Epithelial cell of esophagus (primary cell): ENCODE data around the gene CHST11.

Source experiments
- DNase-seq: peaks from one replicate; pipeline ENCODE4 v3.0.0; 2010; ENCODE audit warnings: low read depth
- H3K4me3 ChIP-seq: 2 replicates; pipeline ENCODE4 v1.5.1; 2011; ENCODE audit warnings: mild to moderate bottlenecking, low read length, control low read depth
- TF ChIP-seq, protein P1 (sequence below): IDR thresholded peaks from 2 replicates; pipeline ENCODE4 v1.5.1; 2011; ENCODE audit warnings: low read depth, mild to moderate bottlenecking, low read length, control low read depth, inconsistent platforms; ENCODE audit not compliant: insufficient read depth; ENCODE audit errors: missing control alignments

Gene CHST11

DNA sequence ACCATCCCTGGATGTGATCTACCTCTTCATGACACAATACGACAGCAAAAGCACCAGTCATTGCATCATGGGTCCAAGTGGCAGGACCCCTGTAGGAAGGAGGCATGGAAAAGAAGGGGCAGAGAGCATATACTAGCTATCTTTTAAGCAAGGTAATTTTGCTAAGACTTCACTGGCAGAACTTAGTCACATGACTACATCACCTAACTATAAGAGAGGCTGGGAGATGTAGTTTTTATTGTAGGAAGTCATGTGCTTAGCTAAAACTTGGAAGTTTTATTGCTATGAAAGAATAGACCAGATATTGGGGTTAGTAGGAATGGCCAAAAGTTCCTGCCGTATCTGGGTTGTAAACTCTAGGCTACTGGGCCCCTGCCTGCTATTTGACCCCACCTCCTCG lies 18.6 kb upstream of the CHST11 start:
- H3K4me3 ChIP-seq: no peak overlapping the region
- DNase-seq: no peak
- TF ChIP-seq, protein P1, sequence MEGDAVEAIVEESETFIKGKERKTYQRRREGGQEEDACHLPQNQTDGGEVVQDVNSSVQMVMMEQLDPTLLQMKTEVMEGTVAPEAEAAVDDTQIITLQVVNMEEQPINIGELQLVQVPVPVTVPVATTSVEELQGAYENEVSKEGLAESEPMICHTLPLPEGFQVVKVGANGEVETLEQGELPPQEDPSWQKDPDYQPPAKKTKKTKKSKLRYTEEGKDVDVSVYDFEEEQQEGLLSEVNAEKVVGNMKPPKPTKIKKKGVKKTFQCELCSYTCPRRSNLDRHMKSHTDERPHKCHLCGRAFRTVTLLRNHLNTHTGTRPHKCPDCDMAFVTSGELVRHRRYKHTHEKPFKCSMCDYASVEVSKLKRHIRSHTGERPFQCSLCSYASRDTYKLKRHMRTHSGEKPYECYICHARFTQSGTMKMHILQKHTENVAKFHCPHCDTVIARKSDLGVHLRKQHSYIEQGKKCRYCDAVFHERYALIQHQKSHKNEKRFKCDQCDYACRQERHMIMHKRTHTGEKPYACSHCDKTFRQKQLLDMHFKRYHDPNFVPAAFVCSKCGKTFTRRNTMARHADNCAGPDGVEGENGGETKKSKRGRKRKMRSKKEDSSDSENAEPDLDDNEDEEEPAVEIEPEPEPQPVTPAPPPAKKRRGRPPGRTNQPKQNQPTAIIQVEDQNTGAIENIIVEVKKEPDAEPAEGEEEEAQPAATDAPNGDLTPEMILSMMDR: no peak

DNA sequence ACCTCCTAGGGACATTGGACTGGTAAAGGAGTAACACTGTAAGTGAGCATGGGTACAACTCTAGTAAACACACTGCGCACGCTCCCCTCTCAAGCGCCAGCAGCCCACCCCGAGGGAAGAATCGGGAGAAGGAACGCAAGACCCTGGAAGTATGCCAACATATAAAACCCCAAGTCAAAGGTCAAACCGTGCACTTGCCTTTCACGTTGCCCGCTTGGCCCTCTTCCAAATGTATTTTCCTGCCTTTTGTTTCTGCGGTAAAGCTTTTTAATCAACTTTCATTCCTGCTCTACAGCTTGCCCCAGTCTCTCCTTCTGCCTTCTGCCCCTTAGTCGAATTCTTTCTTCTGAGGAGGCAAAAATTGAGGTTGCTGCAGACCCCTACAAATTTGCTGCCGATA lies 17.6 kb upstream of the CHST11 start:
- no peak overlapping the region for H3K4me3 ChIP-seq
- TF ChIP-seq, protein P1: no peak
- no peak for DNase-seq

DNA sequence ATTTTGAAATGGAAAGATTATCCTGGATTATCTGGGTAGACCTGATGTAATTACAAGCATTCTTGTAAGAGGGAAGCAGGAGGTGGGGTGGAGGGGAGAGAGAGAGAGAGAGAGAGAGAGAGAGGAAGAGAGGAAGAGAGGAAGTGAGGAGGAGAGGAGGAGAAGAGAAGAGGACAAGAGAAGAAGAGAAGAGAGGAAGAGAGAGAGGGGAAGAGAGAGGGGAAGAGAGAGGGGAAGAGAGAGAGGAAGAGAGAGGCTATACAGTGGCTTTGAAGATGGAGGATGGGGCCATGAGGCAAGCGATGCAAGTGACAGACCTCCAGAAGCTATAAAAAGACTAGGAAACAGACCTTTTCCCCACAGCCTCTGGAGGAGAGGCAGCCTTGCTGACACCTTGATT lies 13.7 kb upstream of the CHST11 start:
- DNase-seq: no peak
- TF ChIP-seq, protein P1: no peak
- no peak overlapping the region for H3K4me3 ChIP-seq

DNA sequence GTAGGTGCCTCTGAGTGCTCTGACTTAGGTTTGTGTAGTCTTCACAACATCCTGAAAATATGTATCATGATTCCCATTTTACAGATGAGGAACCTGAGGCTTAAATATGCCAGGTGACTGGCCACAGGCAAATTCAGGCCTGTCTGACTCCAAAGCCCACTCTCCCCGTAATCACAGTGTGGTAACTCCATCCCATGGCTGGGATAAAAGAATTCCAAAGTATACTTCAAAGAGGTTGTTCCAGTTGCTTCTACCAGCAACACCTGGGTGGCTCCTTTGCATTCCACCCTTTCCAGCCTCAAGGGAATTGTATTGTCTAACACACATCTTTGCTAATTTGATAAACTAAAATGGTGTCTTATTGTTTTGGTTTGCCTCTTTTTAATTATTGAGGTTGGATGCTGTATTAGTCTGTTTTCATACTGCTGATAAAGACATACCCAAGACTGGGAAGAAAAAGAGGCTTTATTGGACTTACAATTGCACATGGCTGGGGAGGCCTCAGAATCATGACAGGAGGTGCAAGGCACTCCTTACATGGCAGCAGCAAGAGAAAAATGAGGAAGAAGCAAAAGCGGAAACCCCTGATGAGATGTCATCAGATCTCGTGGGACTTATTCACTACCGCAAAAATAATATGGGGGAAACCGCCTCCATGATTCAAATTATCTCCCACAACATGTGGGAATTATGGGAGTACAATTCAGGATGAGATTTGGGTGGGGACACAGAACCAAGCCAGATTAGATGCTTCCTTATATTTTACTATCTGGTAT lies 9.9 kb upstream of the CHST11 start:
- TF ChIP-seq, protein P1: no peak
- H3K4me3 ChIP-seq: no peak overlapping the region
- no peak for DNase-seq

DNA sequence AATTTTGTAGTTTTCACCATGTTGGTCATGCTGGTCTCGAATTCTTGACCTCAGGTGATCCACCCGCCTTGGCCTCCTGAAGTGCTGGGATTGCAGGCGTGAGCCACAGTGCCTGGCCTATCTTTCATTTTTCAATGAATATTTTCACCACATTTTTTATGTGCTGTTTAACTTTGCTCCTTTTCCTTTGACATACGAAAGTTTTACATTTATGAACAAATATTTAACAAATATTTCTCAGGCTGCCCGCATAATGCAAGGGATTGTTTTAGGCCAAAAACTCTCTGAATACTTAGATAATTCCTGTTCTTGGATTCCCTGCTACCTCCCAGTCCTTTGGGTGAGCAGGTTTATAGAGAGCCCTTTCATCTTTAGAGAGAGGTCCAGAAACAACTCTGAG lies 8.7 kb upstream of the CHST11 start:
- TF ChIP-seq, protein P1: no peak
- H3K4me3 ChIP-seq: no peak overlapping the region
- no peak for DNase-seq

DNA sequence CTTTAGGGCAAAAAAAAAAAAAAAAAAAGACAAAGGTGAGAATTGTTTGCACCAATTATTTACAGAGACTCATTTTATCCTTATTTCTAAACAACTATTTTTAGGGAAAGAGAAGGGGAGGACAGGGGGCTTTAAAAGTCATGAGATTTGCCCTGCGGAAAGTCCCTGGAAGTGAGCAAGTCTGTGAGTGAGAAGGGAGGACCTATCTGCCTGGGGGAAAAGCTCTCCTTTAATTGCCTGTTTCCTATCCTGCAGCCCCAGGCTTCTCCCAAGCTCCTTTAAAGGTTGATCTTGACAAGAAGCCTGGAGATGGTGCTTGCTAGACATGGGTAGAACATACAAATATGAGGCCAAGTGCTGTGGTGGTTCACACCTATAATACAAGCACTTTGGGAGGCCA lies 8.3 kb upstream of the CHST11 start:
- no peak overlapping the region for H3K4me3 ChIP-seq
- TF ChIP-seq, protein P1: no peak
- DNase-seq: no peak

DNA sequence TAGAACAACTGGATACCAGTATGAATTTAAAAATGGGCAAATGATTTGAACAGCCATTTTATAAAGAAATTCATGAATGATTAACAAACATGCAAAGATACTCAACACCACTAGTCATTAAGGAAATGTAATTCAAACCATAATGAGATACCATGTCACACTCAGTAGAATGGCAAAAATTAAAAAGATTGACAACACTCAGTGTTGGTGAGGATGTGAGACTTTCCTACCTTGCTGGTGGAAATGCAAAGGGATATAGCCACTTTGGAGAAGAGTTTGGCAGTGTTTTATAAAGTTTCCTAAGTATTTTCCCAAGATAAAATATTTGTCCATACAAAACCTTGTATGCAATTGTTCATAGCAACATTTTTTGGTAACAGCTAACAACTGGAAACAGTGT lies 6.0 kb upstream of the CHST11 start:
- no peak for DNase-seq
- H3K4me3 ChIP-seq: no peak overlapping the region
- TF ChIP-seq, protein P1: no peak
